ENCODE results near the gene DMD. TPM values are rescaled to one million over a fixed set of nuclear protein-coding genes. Genes with fewer than 3 reads are reported as not detected.
"Not testable (repeated sequence)": the region's sequence is repeated elsewhere in the genome, so short reads cannot be mapped to it uniquely, and the experiment has no call there.

DMD gene
- total RNA-seq, 1 donor from 2014 or later = 30.6 TPM

- Mint-ChIP-seq H3K4me3 (no peak overlapping the region), H3K36me3 (no peaks in the 10 kb centered on the region), H3K9me3 (no peaks in the 10 kb centered on the region), H3K27ac (no peak overlapping the region), H3K4me1 (no peaks in the 10 kb centered on the region), H3K27me3 (ENCODE audit: insufficient read depth, low read depth) (no peaks in the 10 kb centered on the region)
- DNase-seq (ENCODE audit: low spot score) = no peak
- no peaks in the 10 kb centered on the region for H3K4me1 ChIP-seq
- no peak overlapping the region for H3K9ac ChIP-seq
- H3K4me3 ChIP-seq = no peak overlapping the region
- H3K9me3 ChIP-seq (ENCODE audit: low read depth) = no peaks in the 10 kb centered on the region
- no peaks in the 10 kb centered on the region for H3F3A ChIP-seq (ENCODE audit: low read depth)
- H3K4me2 ChIP-seq = no peak overlapping the region
- no peaks in the 10 kb centered on the region for H3K79me2 ChIP-seq (ENCODE audit: low read depth)
- no peak overlapping the region for H2AFZ ChIP-seq (replicated peaks)
- TF ChIP-seq EZH2 (IDR thresholded peaks at IDR 0.05) (no peak), EZH2phosphoT487 (IDR thresholded peaks at IDR 0.05) (no peak)
- TF ChIP-seq, protein P1, sequence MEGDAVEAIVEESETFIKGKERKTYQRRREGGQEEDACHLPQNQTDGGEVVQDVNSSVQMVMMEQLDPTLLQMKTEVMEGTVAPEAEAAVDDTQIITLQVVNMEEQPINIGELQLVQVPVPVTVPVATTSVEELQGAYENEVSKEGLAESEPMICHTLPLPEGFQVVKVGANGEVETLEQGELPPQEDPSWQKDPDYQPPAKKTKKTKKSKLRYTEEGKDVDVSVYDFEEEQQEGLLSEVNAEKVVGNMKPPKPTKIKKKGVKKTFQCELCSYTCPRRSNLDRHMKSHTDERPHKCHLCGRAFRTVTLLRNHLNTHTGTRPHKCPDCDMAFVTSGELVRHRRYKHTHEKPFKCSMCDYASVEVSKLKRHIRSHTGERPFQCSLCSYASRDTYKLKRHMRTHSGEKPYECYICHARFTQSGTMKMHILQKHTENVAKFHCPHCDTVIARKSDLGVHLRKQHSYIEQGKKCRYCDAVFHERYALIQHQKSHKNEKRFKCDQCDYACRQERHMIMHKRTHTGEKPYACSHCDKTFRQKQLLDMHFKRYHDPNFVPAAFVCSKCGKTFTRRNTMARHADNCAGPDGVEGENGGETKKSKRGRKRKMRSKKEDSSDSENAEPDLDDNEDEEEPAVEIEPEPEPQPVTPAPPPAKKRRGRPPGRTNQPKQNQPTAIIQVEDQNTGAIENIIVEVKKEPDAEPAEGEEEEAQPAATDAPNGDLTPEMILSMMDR (IDR thresholded peaks at IDR 0.05) = no peak
- H3K27me3 ChIP-seq = no peaks in the 10 kb centered on the region
- H4K20me1 ChIP-seq (ENCODE audit: low read depth) = no peaks in the 10 kb centered on the region
- no peaks in the 10 kb centered on the region for H3K36me3 ChIP-seq
- no peak overlapping the region for H3K27ac ChIP-seq
These were observed 466.4 kb downstream of the DMD start for GRCh38 chrX:32744921-32745320.

DNA sequence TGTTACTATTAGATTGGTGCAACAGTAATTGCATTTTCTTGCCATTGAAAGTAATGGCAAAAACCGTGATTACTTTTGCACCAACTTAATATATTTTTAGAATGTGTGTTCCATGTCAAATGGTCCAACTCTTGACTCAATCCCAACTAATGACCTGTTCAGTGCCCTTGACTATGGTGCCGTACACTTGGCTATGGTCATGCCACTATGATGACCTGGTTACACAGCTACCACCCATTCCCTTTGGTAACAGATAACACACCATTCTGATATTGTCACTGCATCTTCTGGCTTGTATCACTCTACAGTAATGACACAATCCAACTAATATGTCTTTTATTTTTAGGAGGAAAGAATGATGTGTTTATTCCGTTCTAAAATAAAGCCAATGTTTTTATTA is 469.4 kb downstream of the DMD start:
- Histone ChIP-seq H3K9ac (no peak overlapping the region), H3K27me3 (no peaks in the 10 kb centered on the region), H2AFZ (replicated peaks) (no peak overlapping the region), H3K27ac (no peak overlapping the region), H4K20me1 (ENCODE audit: low read depth) (no peaks in the 10 kb centered on the region), H3F3A (ENCODE audit: low read depth) (no peaks in the 10 kb centered on the region), H3K4me3 (no peak overlapping the region), H3K4me1 (no peaks in the 10 kb centered on the region), H3K79me2 (ENCODE audit: low read depth) (no peaks in the 10 kb centered on the region), H3K36me3 (no peaks in the 10 kb centered on the region), H3K9me3 (ENCODE audit: low read depth) (no peaks in the 10 kb centered on the region), H3K4me2 (no peak overlapping the region)
- no peak overlapping the region for H3K27ac Mint-ChIP-seq
- H3K4me3 Mint-ChIP-seq = no peak overlapping the region
- no peaks in the 10 kb centered on the region for H3K9me3 Mint-ChIP-seq
- H3K4me1 Mint-ChIP-seq = no peaks in the 10 kb centered on the region
- DNase-seq (ENCODE audit: low spot score) = no peak
- TF ChIP-seq, protein P1 (IDR thresholded peaks at IDR 0.05) = no peak
- TF ChIP-seq EZH2 (IDR thresholded peaks at IDR 0.05) (no peak), EZH2phosphoT487 (IDR thresholded peaks at IDR 0.05) (no peak)
- H3K36me3 Mint-ChIP-seq = no peaks in the 10 kb centered on the region
- H3K27me3 Mint-ChIP-seq (ENCODE audit: insufficient read depth, low read depth) = no peaks in the 10 kb centered on the region

DNA sequence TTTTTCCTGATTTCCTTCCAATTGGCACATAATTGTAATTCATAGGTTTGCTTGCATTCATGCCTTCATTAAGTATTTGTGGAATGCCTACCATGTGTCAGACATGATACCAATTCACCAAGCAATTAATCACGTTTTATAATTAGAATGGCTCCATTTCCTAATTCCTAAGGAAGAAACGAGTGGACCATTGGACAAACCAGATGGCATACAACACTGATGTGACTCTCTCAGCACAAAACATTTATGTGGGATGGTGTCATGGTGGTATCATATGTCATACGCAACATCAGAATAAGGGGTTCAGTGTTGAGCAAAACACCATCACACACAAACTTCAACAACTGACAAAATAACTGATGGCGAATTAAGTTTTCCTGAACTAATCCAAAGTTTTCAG is 502.8 kb downstream of the DMD start:
- no peak for TF ChIP-seq EZH2 (IDR thresholded peaks at IDR 0.05)
- TF ChIP-seq EZH2phosphoT487 (IDR thresholded peaks at IDR 0.05) = no peak
- TF ChIP-seq, protein P1 (IDR thresholded peaks at IDR 0.05) = no peak
- no peak overlapping the region for H3K27ac Mint-ChIP-seq

DNA sequence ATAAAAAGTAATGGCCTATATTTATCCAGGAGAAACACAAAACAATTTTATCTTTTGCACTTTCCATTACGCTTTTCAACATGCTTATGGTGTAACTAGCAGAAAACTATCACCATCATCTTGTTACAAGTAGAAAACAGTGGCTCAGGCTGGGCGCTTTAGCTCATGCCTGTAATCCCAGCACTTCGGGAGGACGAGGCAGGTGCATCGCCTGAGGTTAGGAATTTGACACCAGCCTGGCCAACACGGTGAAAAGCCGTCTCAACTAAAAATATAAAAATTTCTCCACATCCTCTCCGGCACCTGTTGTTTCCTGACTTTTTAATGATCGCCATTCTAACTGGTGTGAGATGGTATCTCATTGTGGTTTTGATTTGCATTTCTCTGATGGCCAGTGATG is 506.0 kb downstream of the DMD start:
- H3K27me3 ChIP-seq; H3K9ac ChIP-seq; H3K4me1 Mint-ChIP-seq; H3K4me1 ChIP-seq; H3K4me2 ChIP-seq; H3K27ac ChIP-seq; H3K27me3 Mint-ChIP-seq (ENCODE audit: insufficient read depth, low read depth); H3K4me3 Mint-ChIP-seq; H3K4me3 ChIP-seq; H3F3A ChIP-seq (ENCODE audit: low read depth); H3K9me3 ChIP-seq (ENCODE audit: low read depth); H3K27ac Mint-ChIP-seq; H3K9me3 Mint-ChIP-seq; H4K20me1 ChIP-seq (ENCODE audit: low read depth); H3K79me2 ChIP-seq (ENCODE audit: low read depth); H2AFZ ChIP-seq (replicated peaks); H3K36me3 Mint-ChIP-seq; DNase-seq (ENCODE audit: low spot score); H3K36me3 ChIP-seq: not testable (repeated sequence)

More for the DNA sequence above, 502.8 kb downstream of the DMD start:
- Histone ChIP-seq H3K36me3 (no peaks in the 10 kb centered on the region), H3K27ac (no peak overlapping the region), H2AFZ (replicated peaks) (no peak overlapping the region), H3K4me1 (no peaks in the 10 kb centered on the region), H3F3A (ENCODE audit: low read depth) (no peaks in the 10 kb centered on the region), H3K9me3 (ENCODE audit: low read depth) (no peaks in the 10 kb centered on the region), H3K9ac (no peak overlapping the region), H3K79me2 (ENCODE audit: low read depth) (no peaks in the 10 kb centered on the region), H3K27me3 (no peaks in the 10 kb centered on the region), H3K4me3 (no peak overlapping the region), H3K4me2 (no peak overlapping the region), H4K20me1 (ENCODE audit: low read depth) (no peaks in the 10 kb centered on the region)
- Mint-ChIP-seq H3K36me3 (no peaks in the 10 kb centered on the region), H3K4me1 (no peaks in the 10 kb centered on the region), H3K9me3 (no peaks in the 10 kb centered on the region), H3K4me3 (no peak overlapping the region), H3K27me3 (ENCODE audit: insufficient read depth, low read depth) (no peaks in the 10 kb centered on the region)
- no peak for DNase-seq (ENCODE audit: low spot score)

Data from neural progenitor cell (in vitro differentiated cells).